CD14-positive monocyte (primary cell): ENCODE results near the gene LSS. TPM values are rescaled to one million over a fixed set of nuclear protein-coding genes. Genes with fewer than 3 reads are reported as not detected.

ENCODE experiments used
- DNase-seq, 3 donors: peaks; one replicate each; pipeline ENCODE4 v3.0.0-alpha.2; 2011 to 2022
- H2AFZ ChIP-seq: 2 replicates; pipeline ENCODE4 v1.6.0; 2012; ENCODE audit warnings: mild to moderate bottlenecking, low read depth, low read length, inconsistent platforms; ENCODE audit not compliant: insufficient read depth, poor library complexity, severe bottlenecking
- H3K27ac ChIP-seq, 2 donors: 1 replicate in 1 of 2; 2 replicates in 1 of 2; pipeline ENCODE4 v1.5.1; 2012 to 2013; ENCODE audit warnings: low read length in 2 of 2, control low read depth in 1 of 2, inconsistent platforms in 1 of 2, low read depth in 1 of 2, mild to moderate bottlenecking in 1 of 2
- H3K27me3 ChIP-seq, 2 donors: one replicate each; pipeline versions ENCODE4 v1.6.0 to v1.6.1; 2011 to 2013; ENCODE audit warnings: low read length in 2 of 2; ENCODE audit not compliant: control insufficient read depth in 2 of 2, insufficient read depth in 2 of 2
- H3K36me3 ChIP-seq, 2 donors: replicated peaks in 1 of 2; 1 replicate in 1 of 2; 2 replicates in 1 of 2; pipeline versions ENCODE4 v1.5.1 to v1.6.1; 2012 to 2013; ENCODE audit warnings: low read length in 2 of 2, control low read depth in 1 of 2, inconsistent platforms in 1 of 2, mild to moderate bottlenecking in 1 of 2; ENCODE audit not compliant: insufficient read depth in 2 of 2, control insufficient read depth in 1 of 2
- H3K4me1 ChIP-seq, 2 donors: 1 replicate in 1 of 2; 2 replicates in 1 of 2; pipeline versions ENCODE4 v1.5.1 to v1.6.1; 2012 to 2013; ENCODE audit warnings: low read length in 2 of 2, control low read depth in 1 of 2, inconsistent platforms in 1 of 2, mild to moderate bottlenecking in 1 of 2, moderate library complexity in 1 of 2; ENCODE audit not compliant: insufficient read depth in 2 of 2, control insufficient read depth in 1 of 2
- H3K4me2 ChIP-seq: replicated peaks from 2 replicates; pipeline ENCODE3; 2012; ENCODE audit warnings: low read length, moderate library complexity, mild to moderate bottlenecking; ENCODE audit not compliant: poor library complexity, severe bottlenecking; ENCODE audit errors: extremely low read depth
- H3K4me3 ChIP-seq, 3 experiments: fragments of 200-600 bp in 1 of 3; sonication (generic) in 1 of 3; replicated peaks in 1 of 3; 1 replicate in 2 of 3; 2 replicates in 1 of 3; pipeline ENCODE4 v1.5.1; 2011 to 2013; ENCODE audit warnings: low read length in 3 of 3, mild to moderate bottlenecking in 3 of 3, control low read depth in 2 of 3, low read depth in 2 of 3, inconsistent platforms in 1 of 3, moderate library complexity in 1 of 3
- H3K79me2 ChIP-seq: 2 replicates; pipeline ENCODE4 v1.6.0; 2012; ENCODE audit warnings: mild to moderate bottlenecking, control low read depth, inconsistent platforms, low read length, moderate library complexity; ENCODE audit not compliant: insufficient read depth
- H3K9ac ChIP-seq: 2 replicates; pipeline ENCODE4 v1.6.0; 2017; ENCODE audit warnings: low read length, mild to moderate bottlenecking; ENCODE audit not compliant: insufficient read depth, poor library complexity, severe bottlenecking
- H3K9me3 ChIP-seq, 2 donors: replicated peaks in 1 of 2; 1 replicate in 1 of 2; 2 replicates in 1 of 2; pipeline versions ENCODE4 v1.5.1 to v1.6.1; 2012 to 2013; ENCODE audit warnings: low read length in 2 of 2, control low read depth in 1 of 2; ENCODE audit not compliant: control insufficient read depth in 1 of 2, insufficient read depth in 1 of 2
- H4K20me1 ChIP-seq: 2 replicates; pipeline ENCODE4 v1.6.0; 2012; ENCODE audit warnings: mild to moderate bottlenecking, low read length, control low read depth, moderate library complexity; ENCODE audit not compliant: insufficient read depth
- H3K27ac Mint-ChIP-seq, 7 donors: one replicate each; pipeline ENCODE4 v1.8.0; 2020; ENCODE audit warnings: mild to moderate bottlenecking in 7 of 7, mixed read lengths in 7 of 7, moderate library complexity in 6 of 7, inconsistent platforms in 2 of 7
- H3K27me3 Mint-ChIP-seq, 3 donors: one replicate each; pipeline ENCODE4 v1.8.0; 2021 to 2022; ENCODE audit warnings: low read depth in 3 of 3, mild to moderate bottlenecking in 3 of 3, mixed read lengths in 3 of 3, moderate library complexity in 3 of 3, inconsistent platforms in 1 of 3
- H3K36me3 Mint-ChIP-seq, 2 donors: one replicate each; pipeline ENCODE4 v1.8.0; 2020; ENCODE audit warnings: mixed read lengths in 2 of 2, inconsistent platforms in 1 of 2, mild to moderate bottlenecking in 1 of 2
- H3K4me1 Mint-ChIP-seq: one replicate; pipeline ENCODE4 v1.8.0; 2020; ENCODE audit warnings: mild to moderate bottlenecking, mixed read lengths
- H3K4me3 Mint-ChIP-seq, 2 donors: one replicate each; pipeline ENCODE4 v1.8.0; 2020; ENCODE audit warnings: mild to moderate bottlenecking in 2 of 2, mixed read lengths in 2 of 2, moderate library complexity in 1 of 2
- H3K9me3 Mint-ChIP-seq, 7 donors: one replicate each; pipeline ENCODE4 v1.8.0; 2020 to 2022; ENCODE audit warnings: mixed read lengths in 7 of 7, mild to moderate bottlenecking in 6 of 7, moderate library complexity in 6 of 7, inconsistent platforms in 2 of 7
- CTCF ChIP-seq: fragments of 200-600 bp; IDR thresholded peaks from one replicate; pipeline ENCODE4 v1.8.0; 2022; ENCODE audit warnings: antibody characterized with exemption, mild to moderate bottlenecking
- WGBS: methylation state at CpG from one replicate; pipeline ENCODE4 v1.1.5; 2013; ENCODE audit warnings: missing lambda C conversion rate; ENCODE audit not compliant: insufficient coverage; 5-methylcytosine and 5-hydroxymethylcytosine counted together
- intact Hi-C, 2 donors: fragments of 100-400 bp; cut with micrococcal nuclease; formaldehyde crosslinking; loops; one replicate each; pipeline versions ENCODE4 v1.15.0 to v1.15.1; 2023
- polyA plus RNA-seq, 3 donors: library from polyadenylated mRNA; depleted of rRNA in 1 of 3; unstranded in 2 of 3; stranded (reverse) in 1 of 3; fragments of 300-500 nt in 2 of 3; fragments of >200 nt in 1 of 3; fragmentation: Illumina TruSeq in 2 of 3; gene quantifications; 1 replicate in 2 of 3; 2 replicates in 1 of 3; pipeline ENCODE4 v1.2.3, GENCODE V29; 2012 to 2021

The LSS gene
- polyA plus RNA-seq, 3 donors, result 4.1 to 20.0 (median 4.9) TPM

- no peak for DNase-seq
- H3K9me3 ChIP-seq, result peaks cover 0 to 3% of the 10 kb centered on the region in 2 donors
- H3K4me2 ChIP-seq, result no peak overlapping the region
- no peak overlapping the region for H2AFZ ChIP-seq
- H3K9ac ChIP-seq, result no peak overlapping the region
- H3K27me3 Mint-ChIP-seq, result peaks cover 0 to 3% (median 2%) of the 10 kb centered on the region in 3 donors
- no peaks in the 10 kb centered on the region for H3K36me3 ChIP-seq
- H4K20me1 ChIP-seq, result no peaks in the 10 kb centered on the region
- peaks cover 0 to 3% of the 10 kb centered on the region in 2 donors for H3K36me3 Mint-ChIP-seq
- no peak overlapping the region for H3K27ac Mint-ChIP-seq
- intact Hi-C loops, result no loop called here
- no peak overlapping the region for H3K4me3 ChIP-seq
- TF ChIP-seq CTCF, result no peak
- H3K4me1 Mint-ChIP-seq, result no peaks in the 10 kb centered on the region
- no peaks in the 10 kb centered on the region for H3K27me3 ChIP-seq
- no peaks in the 10 kb centered on the region for H3K79me2 ChIP-seq
- no peak overlapping the region for H3K4me3 Mint-ChIP-seq
- no peaks in the 10 kb centered on the region for H3K4me1 ChIP-seq
- 100% methylated on average over 2 of the region's 8 CpGs for WGBS
- H3K9me3 Mint-ChIP-seq, result peaks cover 0 to 6% (median 4%) of the 10 kb centered on the region in 7 donors
- H3K27ac ChIP-seq, result no peak overlapping the region
Observed at GRCh38 chr21:46168659-46169386, 59.8 kb downstream of the LSS start.

GRCh38 chr21:46168238-46168637 lies 60.3 kb downstream of the LSS start:
- DNase-seq, result no peak
- Histone ChIP-seq H3K4me1 (no peaks in the 10 kb centered on the region), H4K20me1 (no peaks in the 10 kb centered on the region), H2AFZ (no peak overlapping the region), H3K79me2 (no peaks in the 10 kb centered on the region), H3K36me3 (no peaks in the 10 kb centered on the region), H3K4me3 (no peak overlapping the region), H3K4me2 (no peak overlapping the region), H3K9me3 (no peaks in the 10 kb centered on the region), H3K27me3 (no peaks in the 10 kb centered on the region), H3K27ac (no peak overlapping the region), H3K9ac (no peak overlapping the region)
- 89% methylated on average over 11 of the region's 14 CpGs for WGBS
- TF ChIP-seq CTCF, result no peak
- Mint-ChIP-seq H3K36me3 (peaks cover 0 to 3% of the 10 kb centered on the region in 2 donors), H3K27ac (no peak overlapping the region), H3K27me3 (peaks cover 0 to 3% (median 2%) of the 10 kb centered on the region in 3 donors), H3K4me3 (no peak overlapping the region), H3K9me3 (peaks cover 0 to 4% (median 0%) of the 10 kb centered on the region in 7 donors), H3K4me1 (no peaks in the 10 kb centered on the region)
- intact Hi-C loops, result no loop called here
